ENCODE data around the gene TIGIT.
"Not testable (repeated sequence)": the region's sequence is repeated elsewhere in the genome, so short reads cannot be mapped to it uniquely, and the experiment has no call there.

The TIGIT gene

DNA sequence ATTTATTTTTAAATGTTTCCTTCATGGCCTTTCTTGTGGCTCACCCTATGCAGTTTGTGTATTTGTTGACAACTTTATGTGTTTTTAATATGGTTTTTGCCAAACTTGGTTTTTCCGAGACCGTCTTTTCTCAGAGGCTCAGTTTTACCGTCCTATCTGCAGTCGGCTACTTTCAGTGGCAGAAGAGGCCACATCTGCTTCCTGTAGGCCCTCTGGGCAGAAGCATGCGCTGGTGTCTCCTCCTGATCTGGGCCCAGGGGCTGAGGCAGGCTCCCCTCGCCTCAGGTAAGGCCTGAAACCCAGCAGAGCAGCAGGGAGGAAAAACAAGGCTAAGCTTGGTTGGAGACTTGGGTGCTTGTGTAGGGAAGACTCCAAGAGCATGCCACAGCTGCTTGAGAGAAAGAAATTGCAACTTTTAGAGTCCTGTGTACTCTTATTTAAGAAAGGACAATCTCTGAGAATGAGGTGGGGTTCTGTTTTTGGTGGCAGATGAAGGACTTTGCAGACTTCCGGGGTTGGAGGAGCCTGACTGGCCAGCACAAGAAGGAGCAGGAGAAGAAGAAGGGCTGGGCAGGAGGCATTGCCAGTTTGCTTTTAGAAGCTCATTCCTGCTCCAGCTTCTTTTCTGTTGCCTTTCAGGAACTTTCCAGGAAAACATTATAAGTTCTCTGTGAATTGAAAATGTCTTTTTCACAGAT, at the start of gene TIGIT:
Gene TIGIT, plus strand, starts transcription at position 191 of the 698 bp plus-strand sequence. Its CDS starts 34 bp downstream, at position 225.
- no peak for DNase-seq

GRCh38 chr3:114252954-114253353, 40.9 kb upstream of the TIGIT start:
- DNase-seq: peak; percentile 10

DNA sequence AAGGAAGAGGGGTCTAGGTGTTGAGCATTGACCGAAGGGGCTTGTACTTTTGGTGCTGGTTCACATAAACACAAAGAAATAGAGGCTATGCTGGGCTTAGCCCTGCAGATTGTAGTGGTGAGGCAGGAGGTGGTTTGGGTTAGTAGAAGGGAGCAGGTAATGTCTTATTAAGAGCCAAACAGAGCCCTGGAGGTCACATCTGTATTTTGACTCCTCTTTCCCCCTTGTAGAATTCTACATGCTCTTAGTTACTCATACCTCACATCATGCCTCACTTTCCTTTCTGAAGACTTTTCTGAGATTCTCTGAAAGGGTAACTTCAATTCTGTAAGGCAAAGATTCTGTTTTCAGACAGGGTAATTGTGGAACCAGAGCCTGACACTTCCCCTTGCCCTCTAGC, 40.3 kb upstream of the TIGIT start:
- DNase-seq: no peak

DNA sequence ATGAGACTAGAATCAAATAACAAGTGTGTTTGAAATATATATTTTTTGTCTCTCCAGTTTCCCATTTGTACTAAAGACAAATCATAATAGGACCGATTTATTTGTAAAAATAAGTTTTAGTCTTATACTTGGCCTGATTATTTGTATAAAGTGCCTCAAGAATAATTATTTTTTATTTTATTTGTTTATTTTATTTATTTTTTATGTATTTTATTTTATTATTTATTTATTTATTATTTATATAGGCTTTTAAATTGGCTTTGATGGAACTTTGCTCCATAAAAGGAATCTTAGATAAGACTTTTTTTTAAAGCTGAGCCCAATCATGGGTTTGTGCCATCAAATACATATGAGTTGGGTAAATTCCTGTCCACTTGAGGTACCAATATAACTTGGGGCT, 34.3 kb upstream of the TIGIT start:
- no peak for DNase-seq

- DNase-seq: no peak
Measured at GRCh38 chr3:114260152-114260551, 33.7 kb upstream of the TIGIT start.

DNA sequence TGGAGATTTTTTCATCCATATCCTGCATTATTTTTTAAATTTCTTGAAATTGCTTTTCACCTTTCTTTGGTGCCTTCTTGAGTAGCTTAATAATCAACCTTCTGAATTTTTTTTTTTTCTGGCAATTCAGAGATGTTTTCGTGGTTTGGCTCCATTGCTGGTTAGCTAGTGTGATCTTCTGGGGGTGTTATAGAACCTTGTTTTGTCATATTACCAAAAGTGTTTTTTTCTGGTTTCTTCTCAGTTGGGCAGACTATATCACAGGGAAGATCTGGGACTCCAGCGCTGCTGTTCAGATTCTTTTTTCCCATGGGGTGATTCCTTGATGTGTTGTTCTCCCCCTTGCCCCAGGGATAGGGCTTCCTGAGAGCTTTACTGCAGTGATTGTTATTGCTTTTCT, 23.8 kb upstream of the TIGIT start:
- DNase-seq: no peak

DNA sequence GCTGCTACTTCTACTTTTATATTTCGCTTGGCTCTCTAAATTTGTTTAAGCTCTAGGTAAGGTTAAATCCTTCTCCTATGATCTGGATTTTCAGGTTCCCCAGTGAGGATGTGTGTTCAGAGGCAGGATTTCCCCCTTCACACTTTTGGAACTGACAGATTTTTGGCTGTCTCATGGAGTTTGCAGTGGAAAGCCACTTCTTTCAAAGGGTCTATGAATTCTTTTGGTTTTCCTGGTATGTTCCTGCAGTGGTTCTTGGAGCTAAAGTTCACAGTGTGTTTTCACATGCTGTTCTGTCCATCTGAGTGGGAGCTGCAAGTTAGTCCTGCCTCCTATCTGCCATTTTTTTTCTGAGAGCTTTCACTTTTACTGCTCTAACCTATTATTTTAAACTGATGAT, 21.6 kb upstream of the TIGIT start:
- no peak for DNase-seq

GRCh38 chr3:114274929-114275328, 18.9 kb upstream of the TIGIT start:
- DNase-seq: no peak

DNA sequence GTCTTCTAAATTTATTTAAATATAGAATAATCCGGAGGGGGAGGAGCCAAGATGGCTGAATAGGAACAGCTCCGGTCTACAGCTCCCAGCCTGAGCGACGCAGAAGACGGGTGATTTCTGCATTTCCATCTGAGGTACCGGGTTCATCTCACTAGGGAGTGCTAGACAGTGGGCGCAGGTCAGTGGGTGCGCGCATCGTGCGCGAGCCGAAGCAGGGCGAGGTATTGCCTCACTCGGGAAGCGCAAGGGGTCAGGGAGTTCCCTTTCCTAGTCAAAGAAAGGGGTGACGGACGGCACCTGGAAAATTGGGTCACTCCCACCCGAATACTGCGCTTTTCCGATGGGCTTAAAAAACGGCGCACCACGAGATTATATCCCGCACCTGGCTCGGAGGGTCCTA, 17.0 kb upstream of the TIGIT start:
- not testable (repeated sequence) for DNase-seq

GRCh38 chr3:114284644-114285043, 9.2 kb upstream of the TIGIT start:
- DNase-seq: no peak

- DNase-seq: no peak
Measured at GRCh38 chr3:114285648-114286230, 8.1 kb upstream of the TIGIT start.

DNA sequence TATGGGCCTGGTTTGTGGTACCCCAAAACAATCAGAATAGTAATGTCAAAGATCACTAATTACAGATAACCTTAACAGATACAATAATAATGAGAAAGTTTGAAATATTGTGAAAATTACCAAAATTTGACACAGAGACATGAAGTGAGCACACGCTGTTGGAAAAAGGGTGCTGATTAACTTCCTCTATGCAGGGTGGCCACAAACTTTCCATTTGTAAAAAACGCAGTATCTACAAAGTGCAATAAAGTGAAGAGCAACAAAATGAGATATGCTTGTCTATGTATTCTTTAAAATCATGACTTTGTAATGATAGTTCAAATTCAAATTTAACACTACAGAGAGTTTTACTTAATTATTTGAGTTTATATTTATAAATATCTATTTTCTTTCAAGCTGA, 7.6 kb upstream of the TIGIT start:
- DNase-seq: no peak

- DNase-seq: peak; percentile 91
Measured at GRCh38 chr3:114290911-114291901, 2.6 kb upstream of the TIGIT start.

DNA sequence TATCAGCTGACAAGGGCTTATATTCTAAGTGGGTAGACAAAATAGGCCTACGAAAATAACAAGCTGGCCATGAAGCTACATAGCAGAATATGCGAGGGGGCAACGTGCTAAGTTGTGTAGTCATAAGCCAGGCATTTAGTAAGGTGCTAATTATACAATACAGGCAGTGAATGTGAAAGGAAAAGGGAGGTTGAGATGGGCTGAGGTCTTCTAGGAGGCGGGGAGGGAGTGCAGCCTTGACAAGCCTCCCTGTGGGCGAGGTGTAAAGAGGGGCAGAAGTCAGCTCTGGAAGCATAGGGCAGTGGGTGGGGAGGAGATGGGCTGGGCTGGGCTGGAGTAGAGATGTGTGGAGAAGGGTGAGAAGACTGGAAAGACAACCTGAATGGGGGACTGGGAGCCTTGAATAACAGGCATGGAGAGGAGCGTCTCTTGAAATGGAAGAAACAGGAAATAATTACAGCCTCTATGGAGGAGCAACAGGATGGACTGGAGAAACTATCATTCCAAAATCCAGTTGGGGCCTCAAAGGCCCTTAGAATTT, 1.2 kb downstream of the TIGIT start:
- peak; percentile 41 for DNase-seq

GRCh38 chr3:114295946-114296345, 2.1 kb downstream of the TIGIT start:
- no peak for DNase-seq

- DNase-seq: peak; percentile 61
Measured at GRCh38 chr3:114299421-114299820, 5.6 kb downstream of the TIGIT start.

GRCh38 chr3:114299941-114300624, 6.3 kb downstream of the TIGIT start:
- DNase-seq: no peak

DNA sequence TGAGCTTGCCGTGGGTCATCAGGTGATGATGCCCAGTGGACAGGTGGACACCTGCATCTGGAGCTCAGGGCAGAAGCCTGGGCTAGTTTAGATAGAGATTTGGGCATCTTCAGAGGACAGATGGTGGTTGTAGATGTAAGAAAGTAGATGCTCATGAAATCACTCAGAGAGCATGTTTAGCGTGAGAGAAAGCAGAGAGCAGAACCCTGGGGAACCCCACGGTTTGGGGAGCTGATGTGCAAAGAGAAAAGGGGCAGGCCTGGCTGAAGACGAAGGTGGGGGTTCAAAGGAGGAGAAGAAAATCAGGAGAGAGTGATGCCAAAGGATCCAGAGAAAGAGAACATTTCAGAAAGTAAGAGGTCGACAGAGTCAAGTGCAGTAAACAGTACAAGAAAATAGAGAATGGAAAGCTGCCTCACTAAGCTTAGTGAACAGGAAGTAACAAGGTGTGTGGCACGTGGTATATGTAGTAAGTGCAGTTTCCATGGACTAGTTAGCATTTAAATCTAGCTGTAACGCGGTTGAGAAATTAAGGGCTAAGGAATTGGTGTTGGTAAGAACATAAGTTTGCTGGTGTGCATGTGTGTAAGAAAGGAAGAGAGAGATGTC, 13.5 kb downstream of the TIGIT start:
- DNase-seq: no peak

GRCh38 chr3:114307832-114308231, 14.0 kb downstream of the TIGIT start:
- no peak for DNase-seq

DNA sequence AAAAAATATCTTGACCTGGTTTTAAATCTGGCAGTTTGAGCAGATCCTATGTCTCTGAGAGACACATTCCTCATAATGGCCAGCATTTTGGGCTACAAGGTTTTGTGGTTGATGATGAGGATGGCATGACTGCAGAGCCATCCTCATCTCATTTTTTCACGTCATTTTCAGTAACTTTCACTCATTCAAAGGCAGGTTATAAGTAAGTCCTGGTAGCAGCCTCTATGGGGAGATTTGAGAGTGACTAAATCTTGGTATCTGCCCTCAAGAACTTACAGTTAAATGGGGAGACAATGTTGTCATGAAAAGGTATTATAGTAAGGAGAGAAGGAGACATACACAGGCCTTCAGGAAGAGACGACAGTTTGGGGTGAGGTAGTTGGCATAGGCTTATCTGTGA, 14.5 kb downstream of the TIGIT start:
- no peak for DNase-seq

DNA sequence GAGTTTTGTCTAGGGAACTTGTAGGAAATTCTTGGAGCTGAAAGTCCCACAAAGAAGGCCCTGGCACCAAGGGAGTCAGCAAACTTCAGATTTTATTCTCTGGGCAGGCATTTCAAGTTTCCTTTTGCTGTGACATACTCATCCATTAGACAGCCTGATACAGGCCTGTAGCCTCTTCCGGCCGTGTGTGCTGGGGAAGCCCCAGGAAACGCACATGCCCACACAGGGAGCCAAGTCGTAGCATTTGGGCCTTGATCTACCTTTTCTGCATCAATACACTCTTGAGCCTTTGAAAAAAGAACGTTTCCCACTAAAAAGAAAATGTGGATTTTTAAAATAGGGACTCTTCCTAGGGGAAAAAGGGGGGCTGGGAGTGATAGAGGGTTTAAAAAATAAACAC, 15.0 kb downstream of the TIGIT start:
- peak; percentile 70 for DNase-seq

GRCh38 chr3:114310695-114311094, 16.9 kb downstream of the TIGIT start:
- no peak for DNase-seq
